A204.1 (cell line): ENCODE measurements around the gene ALDH1A2.

Experiments
- FAIRE-seq: peaks from 2 replicates; lab custom pipeline; 2012; peaks lifted over from hg19 to GRCh38; lab: Jason Lieb, UNC

The ALDH1A2 gene

GRCh38 chr15:57943171-57943570 is 122.3 kb downstream of the ALDH1A2 start:
- no peak for FAIRE-seq

GRCh38 chr15:57941816-57942215 is 123.7 kb downstream of the ALDH1A2 start:
- FAIRE-seq, result no peak

- no peak for FAIRE-seq
Measured at GRCh38 chr15:57932348-57932747, 133.2 kb downstream of the ALDH1A2 start.

GRCh38 chr15:57931570-57931969 is 133.9 kb downstream of the ALDH1A2 start:
- no peak for FAIRE-seq

DNA sequence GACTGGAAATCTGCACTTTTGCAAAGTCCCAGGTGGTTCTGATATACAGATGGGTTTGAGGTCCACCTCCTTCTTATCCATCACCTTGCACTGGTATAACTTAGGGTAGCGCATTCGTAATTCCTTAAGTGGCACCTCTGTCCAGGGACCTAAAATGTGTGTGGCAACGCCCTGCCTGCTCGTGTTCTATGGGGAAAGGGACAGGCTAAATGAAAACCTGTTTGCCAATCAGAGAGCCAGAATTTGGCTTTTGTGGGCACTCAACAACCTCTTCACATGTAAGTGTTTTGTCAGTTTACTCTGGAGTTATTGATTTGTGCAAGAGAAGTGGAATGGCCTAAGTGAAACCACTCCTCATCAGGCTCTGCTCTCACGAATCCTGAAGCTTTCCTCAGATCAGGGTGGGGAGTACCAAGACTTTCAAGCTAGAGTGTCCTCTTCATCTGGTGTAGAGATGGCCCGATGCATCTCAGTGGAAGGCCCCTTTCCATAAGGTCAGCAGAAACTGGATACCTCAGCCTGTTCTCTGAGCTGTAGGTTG is 138.3 kb downstream of the ALDH1A2 start:
- no peak for FAIRE-seq

DNA sequence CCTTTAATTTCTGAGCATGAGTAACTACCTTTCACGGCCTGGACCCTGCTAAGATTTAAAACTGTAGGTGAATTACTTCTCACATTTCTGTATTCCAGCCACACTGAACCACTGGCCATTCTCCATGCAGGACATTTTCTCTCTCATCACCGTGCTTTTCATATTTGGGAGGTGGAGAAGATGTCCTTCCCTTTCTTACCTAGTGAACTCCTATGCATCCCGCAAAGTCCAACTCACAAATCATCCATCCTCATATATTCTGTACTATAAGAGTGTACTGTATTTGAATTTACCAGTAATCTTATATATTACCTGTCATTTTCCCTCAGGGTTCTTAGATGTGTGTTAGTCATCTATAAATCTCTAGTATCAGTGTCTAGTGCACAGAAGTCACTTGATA is 139.9 kb downstream of the ALDH1A2 start:
- FAIRE-seq, result no peak

- FAIRE-seq, result no peak
Measured at GRCh38 chr15:57924598-57924997, 140.9 kb downstream of the ALDH1A2 start.

DNA sequence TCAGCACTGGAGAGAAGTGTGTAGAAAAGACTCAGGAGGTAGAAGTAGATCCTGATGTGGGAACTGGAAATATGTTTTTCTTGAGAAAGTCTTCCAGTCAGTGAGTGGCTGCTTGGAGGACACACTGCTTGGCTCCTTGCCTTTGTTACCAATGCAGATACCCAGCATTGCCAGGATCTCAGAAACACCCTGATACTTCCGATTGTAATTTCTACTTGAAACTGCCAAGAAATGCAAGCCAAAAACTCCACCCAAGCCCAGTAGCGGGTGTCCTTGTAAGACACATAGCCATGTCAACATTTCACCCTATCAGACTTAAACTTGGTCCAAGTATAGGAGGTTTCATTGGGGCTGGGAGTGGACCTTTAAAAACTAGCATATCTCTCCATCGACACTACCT is 141.8 kb downstream of the ALDH1A2 start:
- no peak for FAIRE-seq

- FAIRE-seq, result no peak
Measured at GRCh38 chr15:57923306-57923705, 142.2 kb downstream of the ALDH1A2 start.

GRCh38 chr15:57922776-57923175 is 142.7 kb downstream of the ALDH1A2 start:
- no peak for FAIRE-seq

GRCh38 chr15:57921371-57921770 is 144.1 kb downstream of the ALDH1A2 start:
- no peak for FAIRE-seq

DNA sequence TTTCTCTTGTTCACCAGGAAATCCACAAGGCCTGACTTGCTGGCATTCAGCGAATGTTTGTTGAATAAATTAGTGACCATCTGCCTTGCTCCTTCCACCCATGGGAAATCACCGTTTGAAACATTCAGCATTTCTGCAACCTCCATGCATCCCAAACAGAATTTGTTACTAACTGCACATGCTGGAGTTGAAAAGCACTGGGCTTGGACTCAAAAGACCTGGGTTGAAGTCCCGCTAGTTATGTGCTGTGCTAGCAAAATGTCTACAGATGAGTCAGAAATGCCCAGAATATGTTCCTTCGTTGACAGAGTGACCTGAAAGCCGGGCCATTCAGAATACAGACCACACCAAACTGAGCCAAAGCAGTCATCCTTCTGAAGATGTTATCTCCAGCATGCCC is 144.6 kb downstream of the ALDH1A2 start:
- no peak for FAIRE-seq

- no peak for FAIRE-seq
Measured at GRCh38 chr15:57919754-57920153, 145.8 kb downstream of the ALDH1A2 start.

- FAIRE-seq, result no peak
Measured at GRCh38 chr15:57917998-57918397, 147.5 kb downstream of the ALDH1A2 start.

DNA sequence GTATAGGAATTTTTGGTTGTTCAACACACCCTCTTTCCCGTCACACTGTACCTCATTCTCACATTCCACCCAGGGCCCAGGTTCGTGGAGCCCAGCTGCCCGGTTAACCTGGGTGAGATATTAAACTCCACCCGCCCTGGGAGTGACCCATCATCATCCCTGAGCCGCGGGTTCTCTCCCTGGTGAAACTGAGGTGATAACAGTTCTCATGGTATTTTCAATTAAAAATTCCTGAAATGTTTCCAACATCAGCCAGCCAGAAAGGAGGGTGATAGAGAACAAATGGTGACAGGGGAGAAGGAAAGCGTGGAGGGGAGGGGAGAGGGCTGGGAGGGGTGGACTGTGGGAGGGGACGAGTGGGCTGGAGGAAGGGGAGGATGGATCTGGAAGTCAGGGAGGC is 148.8 kb downstream of the ALDH1A2 start:
- FAIRE-seq, result no peak

DNA sequence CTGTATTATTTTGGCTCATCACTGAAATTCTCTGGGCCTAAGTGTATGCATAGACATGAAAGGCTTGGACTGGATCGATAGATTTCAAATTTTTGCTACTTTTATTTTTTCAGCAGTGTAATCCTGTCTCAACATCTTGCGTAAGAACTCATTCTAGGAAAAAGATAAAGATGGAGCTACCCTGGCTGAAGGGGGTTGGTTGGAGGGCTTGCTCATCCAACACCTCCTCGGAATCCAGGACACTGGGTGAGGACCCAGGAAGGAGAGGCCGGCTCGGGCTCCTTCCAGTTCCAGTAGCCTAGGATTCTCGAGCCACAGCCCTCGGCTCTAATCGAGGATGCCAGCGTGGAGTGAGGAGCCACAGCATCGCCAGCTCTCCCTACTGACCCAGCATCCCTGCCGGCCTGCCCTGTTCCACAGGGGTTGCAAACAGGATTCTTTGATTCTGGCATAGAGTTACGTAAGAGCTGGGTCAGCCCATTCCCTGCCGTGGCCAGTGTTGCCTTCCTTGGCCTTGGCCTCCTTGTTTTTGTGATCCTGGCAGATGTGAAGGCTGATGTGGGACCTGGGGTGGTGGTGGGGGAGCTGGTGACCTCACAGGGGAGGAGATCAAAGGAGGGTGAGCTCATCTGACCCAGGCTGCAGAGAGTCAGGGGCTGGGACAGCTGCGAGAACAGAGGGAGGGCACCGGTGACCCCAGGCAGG is 149.5 kb downstream of the ALDH1A2 start:
- FAIRE-seq, result no peak

DNA sequence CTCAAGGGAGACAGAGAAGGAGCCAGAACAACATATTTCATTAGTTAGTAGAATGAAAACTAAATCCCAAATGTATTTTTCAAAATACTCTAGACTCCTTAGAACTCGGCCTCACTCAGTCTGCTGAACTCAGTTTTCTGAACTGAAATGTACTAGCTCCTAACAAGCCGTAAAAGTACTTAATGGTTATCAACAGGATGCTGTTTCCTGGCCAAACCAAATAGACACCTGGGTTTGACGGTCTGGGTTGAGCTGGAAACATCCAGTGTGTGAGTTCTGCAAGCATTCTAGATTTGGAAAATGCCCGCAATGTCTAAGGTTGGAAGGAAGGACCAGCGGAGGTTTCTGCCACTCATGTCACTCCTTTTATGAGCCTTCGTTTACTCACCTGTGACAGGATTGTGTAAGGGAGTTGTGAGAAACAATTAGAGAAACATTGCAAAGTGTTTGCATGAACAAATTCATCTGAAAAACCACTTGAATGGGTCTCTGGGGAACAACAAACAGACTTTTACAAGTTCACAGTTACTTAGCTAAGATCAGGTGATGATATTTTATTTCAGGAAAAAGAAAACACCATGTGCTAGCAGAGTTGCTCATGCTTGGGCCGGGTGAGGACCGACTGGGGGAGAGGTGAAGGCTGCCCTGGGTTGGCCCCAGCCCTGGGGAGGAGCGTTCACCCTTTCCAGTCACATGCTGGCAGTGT is 151.0 kb downstream of the ALDH1A2 start:
- no peak for FAIRE-seq

GRCh38 chr15:57911247-57911646 is 154.3 kb downstream of the ALDH1A2 start:
- no peak for FAIRE-seq

DNA sequence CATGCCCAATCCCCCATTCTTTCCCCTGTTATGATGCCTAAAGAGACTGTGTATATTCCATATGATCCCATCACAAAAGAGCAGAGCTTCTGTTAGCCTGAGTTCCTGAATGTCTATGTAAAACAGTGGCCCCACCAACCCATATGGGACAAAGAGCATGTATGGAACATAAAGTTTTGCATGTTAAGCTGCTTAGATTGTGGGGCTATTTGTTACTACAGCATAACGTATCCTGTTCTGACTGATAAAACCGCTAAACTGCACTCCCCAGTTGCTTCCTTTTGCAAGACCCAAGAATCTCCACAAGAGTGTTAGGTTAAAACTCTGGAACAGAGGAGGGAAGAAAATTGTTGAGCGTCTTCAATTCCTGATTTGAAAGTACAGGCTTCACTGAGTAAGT is 154.8 kb downstream of the ALDH1A2 start:
- FAIRE-seq, result no peak

DNA sequence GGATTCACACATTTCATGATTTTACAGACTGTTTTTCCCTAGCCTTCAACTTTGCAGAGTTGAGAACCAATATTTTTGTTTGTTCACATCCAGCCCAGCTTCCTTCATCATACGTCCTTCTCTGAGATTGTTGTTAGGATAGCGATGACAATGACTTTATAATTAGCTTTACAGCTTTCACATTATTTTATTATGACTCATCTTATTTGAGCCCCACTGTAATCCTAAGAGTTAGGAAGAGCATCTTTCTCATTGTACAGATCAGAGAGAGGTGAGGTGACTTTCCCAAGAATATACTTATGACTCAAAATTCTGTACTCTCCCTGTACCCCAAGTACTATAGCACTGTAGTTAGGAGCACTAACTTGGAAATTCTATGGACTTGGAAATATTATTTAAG is 156.1 kb downstream of the ALDH1A2 start:
- no peak for FAIRE-seq

- FAIRE-seq, result no peak
Measured at GRCh38 chr15:57903626-57904025, 161.9 kb downstream of the ALDH1A2 start.
